NB4 (cell line): Measurements from ENCODE around the gene ZNF37A.

ENCODE experiments used
- MYC ChIP-seq: IDR thresholded peaks from 2 replicates; pipeline ENCODE4 v1.6.1; 2011; ENCODE audit warnings: low read depth, low read length
- TF ChIP-seq, protein P1 (sequence below): IDR thresholded peaks from one replicate; pipeline ENCODE4 v1.5.1; 2012; ENCODE audit warnings: low read depth, low read length

- TF ChIP-seq, protein P1, sequence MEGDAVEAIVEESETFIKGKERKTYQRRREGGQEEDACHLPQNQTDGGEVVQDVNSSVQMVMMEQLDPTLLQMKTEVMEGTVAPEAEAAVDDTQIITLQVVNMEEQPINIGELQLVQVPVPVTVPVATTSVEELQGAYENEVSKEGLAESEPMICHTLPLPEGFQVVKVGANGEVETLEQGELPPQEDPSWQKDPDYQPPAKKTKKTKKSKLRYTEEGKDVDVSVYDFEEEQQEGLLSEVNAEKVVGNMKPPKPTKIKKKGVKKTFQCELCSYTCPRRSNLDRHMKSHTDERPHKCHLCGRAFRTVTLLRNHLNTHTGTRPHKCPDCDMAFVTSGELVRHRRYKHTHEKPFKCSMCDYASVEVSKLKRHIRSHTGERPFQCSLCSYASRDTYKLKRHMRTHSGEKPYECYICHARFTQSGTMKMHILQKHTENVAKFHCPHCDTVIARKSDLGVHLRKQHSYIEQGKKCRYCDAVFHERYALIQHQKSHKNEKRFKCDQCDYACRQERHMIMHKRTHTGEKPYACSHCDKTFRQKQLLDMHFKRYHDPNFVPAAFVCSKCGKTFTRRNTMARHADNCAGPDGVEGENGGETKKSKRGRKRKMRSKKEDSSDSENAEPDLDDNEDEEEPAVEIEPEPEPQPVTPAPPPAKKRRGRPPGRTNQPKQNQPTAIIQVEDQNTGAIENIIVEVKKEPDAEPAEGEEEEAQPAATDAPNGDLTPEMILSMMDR = no peak
- TF ChIP-seq MYC = no peak
These were observed 69.5 kb downstream of the ZNF37A start for GRCh38 chr10:38163617-38164016.
